CD14-positive monocyte (primary cell): ENCODE data around the gene TANGO6. TPM values are rescaled to one million over a fixed set of nuclear protein-coding genes. Genes with fewer than 3 reads are reported as not detected.

Source experiments
- DNase-seq, 3 donors: peaks; one replicate each; pipeline ENCODE4 v3.0.0-alpha.2; 2011 to 2022
- H2AFZ ChIP-seq: 2 replicates; pipeline ENCODE4 v1.6.0; 2012; ENCODE audit warnings: mild to moderate bottlenecking, low read depth, low read length, inconsistent platforms; ENCODE audit not compliant: insufficient read depth, poor library complexity, severe bottlenecking
- H3K27ac ChIP-seq, 2 donors: 1 replicate in 1 of 2; 2 replicates in 1 of 2; pipeline ENCODE4 v1.5.1; 2012 to 2013; ENCODE audit warnings: low read length in 2 of 2, control low read depth in 1 of 2, inconsistent platforms in 1 of 2, low read depth in 1 of 2, mild to moderate bottlenecking in 1 of 2
- H3K27me3 ChIP-seq, 2 donors: one replicate each; pipeline versions ENCODE4 v1.6.0 to v1.6.1; 2011 to 2013; ENCODE audit warnings: low read length in 2 of 2; ENCODE audit not compliant: control insufficient read depth in 2 of 2, insufficient read depth in 2 of 2
- H3K36me3 ChIP-seq, 2 donors: replicated peaks in 1 of 2; 1 replicate in 1 of 2; 2 replicates in 1 of 2; pipeline versions ENCODE4 v1.5.1 to v1.6.1; 2012 to 2013; ENCODE audit warnings: low read length in 2 of 2, control low read depth in 1 of 2, inconsistent platforms in 1 of 2, mild to moderate bottlenecking in 1 of 2; ENCODE audit not compliant: insufficient read depth in 2 of 2, control insufficient read depth in 1 of 2
- H3K4me1 ChIP-seq, 2 donors: 1 replicate in 1 of 2; 2 replicates in 1 of 2; pipeline versions ENCODE4 v1.5.1 to v1.6.1; 2012 to 2013; ENCODE audit warnings: low read length in 2 of 2, control low read depth in 1 of 2, inconsistent platforms in 1 of 2, mild to moderate bottlenecking in 1 of 2, moderate library complexity in 1 of 2; ENCODE audit not compliant: insufficient read depth in 2 of 2, control insufficient read depth in 1 of 2
- H3K4me2 ChIP-seq: replicated peaks from 2 replicates; pipeline ENCODE3; 2012; ENCODE audit warnings: low read length, moderate library complexity, mild to moderate bottlenecking; ENCODE audit not compliant: poor library complexity, severe bottlenecking; ENCODE audit errors: extremely low read depth
- H3K4me3 ChIP-seq, 3 experiments: fragments of 200-600 bp in 1 of 3; sonication (generic) in 1 of 3; replicated peaks in 1 of 3; 1 replicate in 2 of 3; 2 replicates in 1 of 3; pipeline ENCODE4 v1.5.1; 2011 to 2013; ENCODE audit warnings: low read length in 3 of 3, mild to moderate bottlenecking in 3 of 3, control low read depth in 2 of 3, low read depth in 2 of 3, inconsistent platforms in 1 of 3, moderate library complexity in 1 of 3
- H3K79me2 ChIP-seq: 2 replicates; pipeline ENCODE4 v1.6.0; 2012; ENCODE audit warnings: mild to moderate bottlenecking, control low read depth, inconsistent platforms, low read length, moderate library complexity; ENCODE audit not compliant: insufficient read depth
- H3K9ac ChIP-seq: 2 replicates; pipeline ENCODE4 v1.6.0; 2017; ENCODE audit warnings: low read length, mild to moderate bottlenecking; ENCODE audit not compliant: insufficient read depth, poor library complexity, severe bottlenecking
- H3K9me3 ChIP-seq, 2 donors: replicated peaks in 1 of 2; 1 replicate in 1 of 2; 2 replicates in 1 of 2; pipeline versions ENCODE4 v1.5.1 to v1.6.1; 2012 to 2013; ENCODE audit warnings: low read length in 2 of 2, control low read depth in 1 of 2; ENCODE audit not compliant: control insufficient read depth in 1 of 2, insufficient read depth in 1 of 2
- H4K20me1 ChIP-seq: 2 replicates; pipeline ENCODE4 v1.6.0; 2012; ENCODE audit warnings: mild to moderate bottlenecking, low read length, control low read depth, moderate library complexity; ENCODE audit not compliant: insufficient read depth
- H3K27ac Mint-ChIP-seq, 7 donors: one replicate each; pipeline ENCODE4 v1.8.0; 2020; ENCODE audit warnings: mild to moderate bottlenecking in 7 of 7, mixed read lengths in 7 of 7, moderate library complexity in 6 of 7, inconsistent platforms in 2 of 7
- H3K27me3 Mint-ChIP-seq, 3 donors: one replicate each; pipeline ENCODE4 v1.8.0; 2021 to 2022; ENCODE audit warnings: low read depth in 3 of 3, mild to moderate bottlenecking in 3 of 3, mixed read lengths in 3 of 3, moderate library complexity in 3 of 3, inconsistent platforms in 1 of 3
- H3K36me3 Mint-ChIP-seq, 2 donors: one replicate each; pipeline ENCODE4 v1.8.0; 2020; ENCODE audit warnings: mixed read lengths in 2 of 2, inconsistent platforms in 1 of 2, mild to moderate bottlenecking in 1 of 2
- H3K4me1 Mint-ChIP-seq: one replicate; pipeline ENCODE4 v1.8.0; 2020; ENCODE audit warnings: mild to moderate bottlenecking, mixed read lengths
- H3K4me3 Mint-ChIP-seq, 2 donors: one replicate each; pipeline ENCODE4 v1.8.0; 2020; ENCODE audit warnings: mild to moderate bottlenecking in 2 of 2, mixed read lengths in 2 of 2, moderate library complexity in 1 of 2
- H3K9me3 Mint-ChIP-seq, 7 donors: one replicate each; pipeline ENCODE4 v1.8.0; 2020 to 2022; ENCODE audit warnings: mixed read lengths in 7 of 7, mild to moderate bottlenecking in 6 of 7, moderate library complexity in 6 of 7, inconsistent platforms in 2 of 7
- CTCF ChIP-seq: fragments of 200-600 bp; IDR thresholded peaks from one replicate; pipeline ENCODE4 v1.8.0; 2022; ENCODE audit warnings: antibody characterized with exemption, mild to moderate bottlenecking
- WGBS: methylation state at CpG from one replicate; pipeline ENCODE4 v1.1.5; 2013; ENCODE audit warnings: missing lambda C conversion rate; ENCODE audit not compliant: insufficient coverage; 5-methylcytosine and 5-hydroxymethylcytosine counted together
- intact Hi-C, 2 donors: fragments of 100-400 bp; cut with micrococcal nuclease; formaldehyde crosslinking; loops; one replicate each; pipeline versions ENCODE4 v1.15.0 to v1.15.1; 2023
- polyA plus RNA-seq, 3 donors: library from polyadenylated mRNA; depleted of rRNA in 1 of 3; unstranded in 2 of 3; stranded (reverse) in 1 of 3; fragments of 300-500 nt in 2 of 3; fragments of >200 nt in 1 of 3; fragmentation: Illumina TruSeq in 2 of 3; gene quantifications; 1 replicate in 2 of 3; 2 replicates in 1 of 3; pipeline ENCODE4 v1.2.3, GENCODE V29; 2012 to 2021

The TANGO6 gene
- polyA plus RNA-seq, 3 donors, result 6.5 to 8.1 (median 7.3) TPM

GRCh38 chr16:68978303-68978954 lies 135.1 kb downstream of the TANGO6 start:
- intact Hi-C loops, result no loop called here
- Histone ChIP-seq H3K4me2 (no peak overlapping the region), H3K4me3 (no peak overlapping the region), H4K20me1 (no peaks in the 10 kb centered on the region), H3K27me3 (no peaks in the 10 kb centered on the region), H3K9me3 (no peaks in the 10 kb centered on the region), H3K4me1 (no peaks in the 10 kb centered on the region), H3K27ac (no peak overlapping the region), H2AFZ (no peak overlapping the region), H3K36me3 (peaks cover 38 to 70% of the 10 kb centered on the region in 2 donors), H3K9ac (no peak overlapping the region), H3K79me2 (no peaks in the 10 kb centered on the region)
- TF ChIP-seq CTCF, result no peak
- no peak for DNase-seq
- Mint-ChIP-seq H3K27me3 (no peaks in the 10 kb centered on the region), H3K27ac (no peak overlapping the region), H3K9me3 (no peaks in the 10 kb centered on the region), H3K36me3 (peaks cover 59 to 79% of the 10 kb centered on the region in 2 donors), H3K4me3 (no peak overlapping the region), H3K4me1 (peaks cover 4% of the 10 kb centered on the region)
- WGBS, result no CpG with 5 or more reads among the region's 2 CpGs

GRCh38 chr16:68980695-68981315 lies 137.5 kb downstream of the TANGO6 start:
- Histone ChIP-seq H3K4me3 (no peak overlapping the region), H3K9ac (no peak overlapping the region), H3K4me2 (no peak overlapping the region), H3K9me3 (no peaks in the 10 kb centered on the region), H3K4me1 (no peaks in the 10 kb centered on the region), H2AFZ (no peak overlapping the region), H3K27me3 (no peaks in the 10 kb centered on the region), H3K79me2 (no peaks in the 10 kb centered on the region), H4K20me1 (no peaks in the 10 kb centered on the region), H3K27ac (no peak overlapping the region), H3K36me3 (peaks cover 18 to 55% of the 10 kb centered on the region in 2 donors)
- Mint-ChIP-seq H3K36me3 (peaks cover 40 to 66% of the 10 kb centered on the region in 2 donors), H3K9me3 (no peaks in the 10 kb centered on the region), H3K27me3 (no peaks in the 10 kb centered on the region), H3K4me3 (no peak overlapping the region), H3K4me1 (peaks cover 4% of the 10 kb centered on the region), H3K27ac (no peak overlapping the region)
- DNase-seq, result no peak
- 98% methylated on average over 6 of the region's 15 CpGs for WGBS
- intact Hi-C loops, result no loop called here
- no peak for TF ChIP-seq CTCF
